GM12801 (cell line): ENCODE measurements around the gene CARD11.

Experiments used
- TF ChIP-seq, protein P1 (sequence below): IDR thresholded peaks from one replicate; pipeline ENCODE4 v1.5.1; 2011; ENCODE audit warnings: control low read depth; ENCODE audit not compliant: insufficient read length; ENCODE audit errors: extremely low read depth

Gene CARD11

DNA sequence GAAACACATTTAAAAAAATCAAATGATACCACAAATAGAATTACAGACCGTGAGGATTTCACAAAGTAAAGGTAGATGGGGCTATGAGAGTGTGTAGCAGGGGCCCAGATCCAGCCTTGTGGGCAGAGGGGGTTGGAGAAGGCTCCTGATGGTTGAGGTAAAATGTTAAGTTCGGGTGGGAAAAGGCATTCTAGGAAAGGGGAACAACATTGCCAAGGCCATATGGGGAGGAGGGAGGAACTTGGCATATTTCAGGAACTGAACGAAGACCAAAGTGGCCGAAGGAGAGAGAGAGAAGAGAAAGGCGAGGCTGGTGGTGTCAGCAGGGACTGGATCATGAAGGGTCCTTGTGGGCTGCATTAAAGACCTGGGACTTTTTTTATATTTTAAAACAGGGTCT lies 98.9 kb downstream of the CARD11 start:
- TF ChIP-seq, protein P1, sequence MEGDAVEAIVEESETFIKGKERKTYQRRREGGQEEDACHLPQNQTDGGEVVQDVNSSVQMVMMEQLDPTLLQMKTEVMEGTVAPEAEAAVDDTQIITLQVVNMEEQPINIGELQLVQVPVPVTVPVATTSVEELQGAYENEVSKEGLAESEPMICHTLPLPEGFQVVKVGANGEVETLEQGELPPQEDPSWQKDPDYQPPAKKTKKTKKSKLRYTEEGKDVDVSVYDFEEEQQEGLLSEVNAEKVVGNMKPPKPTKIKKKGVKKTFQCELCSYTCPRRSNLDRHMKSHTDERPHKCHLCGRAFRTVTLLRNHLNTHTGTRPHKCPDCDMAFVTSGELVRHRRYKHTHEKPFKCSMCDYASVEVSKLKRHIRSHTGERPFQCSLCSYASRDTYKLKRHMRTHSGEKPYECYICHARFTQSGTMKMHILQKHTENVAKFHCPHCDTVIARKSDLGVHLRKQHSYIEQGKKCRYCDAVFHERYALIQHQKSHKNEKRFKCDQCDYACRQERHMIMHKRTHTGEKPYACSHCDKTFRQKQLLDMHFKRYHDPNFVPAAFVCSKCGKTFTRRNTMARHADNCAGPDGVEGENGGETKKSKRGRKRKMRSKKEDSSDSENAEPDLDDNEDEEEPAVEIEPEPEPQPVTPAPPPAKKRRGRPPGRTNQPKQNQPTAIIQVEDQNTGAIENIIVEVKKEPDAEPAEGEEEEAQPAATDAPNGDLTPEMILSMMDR = no peak

DNA sequence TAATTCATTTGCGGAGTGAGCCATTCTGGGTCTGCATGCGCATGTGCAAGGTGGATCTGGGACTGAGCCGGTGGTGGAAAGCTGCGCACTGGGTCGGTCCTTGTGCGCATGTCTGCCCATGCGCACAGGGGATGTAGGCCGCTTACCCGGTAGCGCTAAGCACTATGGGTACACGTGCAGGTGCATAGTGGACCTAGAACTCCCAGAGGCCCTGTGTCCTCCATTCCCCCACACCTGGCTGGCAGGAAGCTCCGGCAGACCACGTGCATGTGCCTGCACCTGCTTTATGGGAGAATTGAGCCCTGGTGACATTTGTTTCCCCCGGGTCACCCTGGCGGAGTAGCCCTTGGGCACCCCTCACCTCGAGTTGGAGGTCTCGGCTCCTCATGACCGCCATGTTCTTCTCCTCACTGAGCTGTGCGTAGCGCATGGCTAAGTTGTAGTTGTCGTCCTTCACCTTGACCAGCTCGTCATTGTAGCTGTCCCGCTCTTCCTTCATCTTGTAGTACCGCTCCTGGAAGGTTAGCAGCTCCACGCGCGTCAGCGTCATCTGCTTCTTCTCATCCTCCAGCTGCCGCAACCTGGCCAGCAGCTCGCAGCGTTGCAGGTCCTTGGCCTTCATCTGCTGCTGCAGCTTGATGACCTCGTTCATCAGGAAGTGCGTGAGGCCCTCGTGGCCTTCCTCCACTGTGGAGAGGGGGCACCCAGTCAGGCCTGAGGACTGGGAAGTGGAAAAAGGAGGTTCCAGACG lies 99.6 kb downstream of the CARD11 start:
- TF ChIP-seq, protein P1 = no peak

DNA sequence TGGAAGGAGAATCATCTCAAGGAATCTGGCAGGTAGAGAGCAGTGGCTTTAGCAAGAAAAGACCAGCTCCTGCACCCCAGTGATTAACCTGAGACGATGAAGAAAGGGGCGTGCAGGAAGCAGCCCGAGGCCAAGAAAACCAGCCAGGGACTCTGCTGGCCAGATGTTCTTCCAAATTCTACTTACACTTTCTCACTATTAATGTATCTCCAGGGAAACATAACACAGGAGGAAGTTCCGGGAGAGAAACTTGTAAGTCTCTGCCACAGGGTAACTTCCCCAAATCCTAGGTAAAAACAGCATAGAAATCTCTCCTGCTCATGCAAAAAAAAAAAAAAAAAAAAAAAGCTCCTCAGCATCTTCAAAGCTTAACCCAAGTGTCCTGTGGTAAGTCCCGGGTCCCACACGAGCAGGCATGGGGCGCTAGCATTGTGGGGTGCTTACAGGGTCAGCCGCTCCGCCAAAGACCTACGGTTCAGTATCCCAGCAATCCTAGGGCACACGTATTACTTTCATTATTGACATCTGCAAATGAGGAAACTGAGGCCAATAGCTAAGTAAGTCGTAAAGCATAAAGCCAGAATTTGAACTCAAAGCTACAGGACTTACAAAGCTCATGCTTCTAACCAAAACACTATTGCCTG lies 102.3 kb downstream of the CARD11 start:
- TF ChIP-seq, protein P1 = no peak

DNA sequence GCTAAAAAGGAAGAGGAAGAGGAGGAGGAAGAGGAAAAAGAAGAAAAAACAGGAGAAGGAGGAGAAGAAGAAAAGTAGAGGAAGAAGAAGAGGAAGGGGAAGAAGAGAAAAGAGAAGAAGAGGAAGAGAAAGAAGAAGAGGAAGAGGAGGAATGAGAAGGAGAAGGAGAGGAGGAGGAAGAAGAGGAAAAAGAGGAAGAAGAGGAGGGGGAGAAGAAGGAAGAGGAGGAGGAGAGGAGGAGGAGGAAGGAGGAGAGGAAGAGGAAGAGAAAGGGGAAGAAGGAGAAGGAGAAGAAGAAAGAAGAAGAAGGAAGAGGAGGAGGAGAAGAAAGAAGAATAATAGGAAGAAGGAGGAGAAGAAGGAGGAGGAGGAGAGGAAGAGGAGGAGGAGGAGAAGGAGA lies 103.2 kb downstream of the CARD11 start:
- TF ChIP-seq, protein P1 = no peak

DNA sequence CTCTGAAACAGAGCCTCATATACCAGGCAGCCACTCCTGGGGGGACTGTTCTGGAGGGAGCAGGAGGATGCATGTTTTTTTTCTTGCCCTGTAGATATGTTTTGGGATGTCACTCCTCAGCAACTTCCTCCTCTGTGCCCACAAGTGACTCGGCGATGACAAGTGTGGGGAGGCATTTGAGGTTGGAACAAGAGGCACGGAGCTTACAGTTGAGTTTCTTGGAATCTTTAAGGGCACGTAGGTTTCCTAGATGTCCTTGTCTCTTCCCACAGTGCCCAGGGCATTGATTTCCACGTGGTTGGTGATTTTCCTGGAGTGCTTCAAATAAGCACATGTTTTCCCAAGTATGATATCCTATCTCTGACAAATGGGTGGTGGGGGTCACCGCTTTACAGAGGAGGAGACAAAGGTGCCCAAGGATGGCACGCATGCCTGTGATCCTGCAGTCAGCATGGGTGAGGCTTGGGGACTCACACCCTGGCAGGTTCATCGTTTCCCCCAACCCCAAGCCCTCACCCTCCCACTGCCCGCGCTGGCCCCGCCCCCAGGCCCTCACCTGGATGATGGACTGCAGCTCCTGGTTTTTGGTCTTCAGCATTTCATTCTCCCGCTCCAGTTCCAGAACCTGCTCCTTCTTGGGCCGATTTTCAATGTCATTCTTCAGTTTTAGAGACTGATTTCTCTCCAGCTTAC lies 104.3 kb downstream of the CARD11 start:
- TF ChIP-seq, protein P1 = no peak

DNA sequence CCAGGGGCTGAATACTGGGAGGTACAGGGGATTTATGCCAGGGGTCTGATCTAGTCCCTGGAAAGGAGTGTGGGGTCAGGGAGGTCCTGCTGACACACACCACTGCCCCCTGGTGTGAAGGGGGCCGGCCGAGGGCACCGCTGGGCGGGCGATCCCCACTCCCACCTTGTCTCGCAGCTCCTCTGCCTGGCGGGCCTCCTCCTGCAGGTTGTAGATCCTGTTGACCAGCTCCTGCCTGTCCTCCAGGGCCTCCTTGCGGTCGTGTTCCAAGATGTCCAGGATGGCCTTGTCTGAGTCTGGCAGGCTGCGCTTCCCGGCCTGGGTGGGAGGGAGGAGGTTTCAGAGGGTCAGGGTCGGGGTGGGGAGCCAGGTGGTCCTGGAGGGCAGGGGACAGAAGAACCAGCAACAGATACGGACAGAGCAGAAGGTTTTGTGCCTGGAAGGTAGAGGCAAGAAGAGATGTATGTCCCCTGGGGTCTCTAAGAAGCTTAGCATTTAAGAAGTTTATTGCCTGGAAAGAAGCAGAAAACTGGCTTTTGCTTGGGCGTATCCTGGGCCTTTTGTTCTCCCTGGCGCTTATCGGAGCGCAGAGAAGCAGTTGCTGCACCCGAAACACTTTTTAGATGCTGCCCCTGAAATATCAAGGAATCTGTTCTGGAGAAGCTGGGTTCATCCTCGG lies 105.0 kb downstream of the CARD11 start:
- TF ChIP-seq, protein P1 = no peak
